Smooth muscle cell (in vitro differentiated cells): ENCODE data around the gene EPB41. TPM values are rescaled to one million over a fixed set of nuclear protein-coding genes. Genes with fewer than 3 reads are reported as not detected.
"Not testable (repeated sequence)": the region's sequence is repeated elsewhere in the genome, so short reads cannot be mapped to it uniquely, and the experiment has no call there.

ENCODE experiments used
- DNase-seq: peaks from one replicate; lab custom pipeline; 2025; ENCODE audit not compliant: unreplicated experiment; lab: John Stamatoyannopoulos, UW
- H2AFZ ChIP-seq: fragments of 200-600 bp; sonication (generic); 2 replicates; pipeline ENCODE4 v1.6.0; 2016; ENCODE audit warnings: antibody characterized with exemption, low read depth, mild to moderate bottlenecking
- H3F3A ChIP-seq: fragments of 200-600 bp; sonication (generic); 2 replicates; pipeline ENCODE4 v1.6.0; 2017; ENCODE audit warnings: antibody characterized with exemption, low read depth
- H3K27ac ChIP-seq: fragments of 200-600 bp; sonication (generic); 2 replicates; pipeline ENCODE4 v1.5.1; 2016; ENCODE audit warnings: low read depth, mild to moderate bottlenecking
- H3K27me3 ChIP-seq: fragments of 200-600 bp; sonication (generic); 2 replicates; pipeline ENCODE4 v1.6.1; 2016; ENCODE audit warnings: low read depth, mild to moderate bottlenecking
- H3K36me3 ChIP-seq: fragments of 200-600 bp; sonication (generic); 2 replicates; pipeline ENCODE4 v1.5.1; 2016; ENCODE audit warnings: low read depth
- H3K4me1 ChIP-seq: fragments of 200-600 bp; sonication (generic); 2 replicates; pipeline ENCODE4 v1.5.1; 2016; ENCODE audit warnings: low read depth
- H3K4me2 ChIP-seq: fragments of 200-600 bp; sonication (generic); 2 replicates; pipeline ENCODE4 v1.6.0; 2016; ENCODE audit warnings: mild to moderate bottlenecking
- H3K4me3 ChIP-seq: fragments of 200-600 bp; sonication (generic); 2 replicates; pipeline ENCODE4 v1.5.1; 2016; ENCODE audit warnings: mild to moderate bottlenecking
- H3K79me2 ChIP-seq: fragments of 200-600 bp; sonication (generic); 2 replicates; pipeline ENCODE4 v1.6.0; 2016; ENCODE audit warnings: low read depth, mild to moderate bottlenecking
- H3K9ac ChIP-seq: fragments of 200-600 bp; sonication (generic); 2 replicates; pipeline ENCODE4 v1.6.0; 2016; ENCODE audit warnings: low read depth
- H3K9me3 ChIP-seq: fragments of 200-600 bp; sonication (generic); replicated peaks from 2 replicates; pipeline ENCODE4 v1.5.1; 2016; ENCODE audit warnings: low read depth
- H4K20me1 ChIP-seq: fragments of 200-600 bp; sonication (generic); 2 replicates; pipeline ENCODE4 v1.6.0; 2016; ENCODE audit warnings: low read depth
- WGBS: methylation state at CpG from one replicate; pipeline ENCODE4 v1.1.7; 2016; ENCODE audit warnings: low lambda C conversion rate; 5-methylcytosine and 5-hydroxymethylcytosine counted together
- polyA plus RNA-seq: library from polyadenylated mRNA; unstranded; fragments of >200 nt; fragmentation: Nextera tagmentation; extraction: Ambion mirVana; gene quantifications from 2 replicates; pipeline ENCODE4 v1.2.1, GENCODE V29; 2016
- total RNA-seq: library from RNA; depleted of rRNA; stranded (reverse); fragments of >200 nt; gene quantifications from 2 replicates; pipeline ENCODE4 v1.2.3, GENCODE V29; 2014
- TF ChIP-seq, protein P1 (sequence below): fragments of 200-600 bp; sonication (generic); IDR thresholded peaks from 2 replicates; pipeline ENCODE4 v1.5.1; 2017; ENCODE audit warnings: borderline replicate concordance, mild to moderate bottlenecking, antibody characterized with exemption; ENCODE audit not compliant: insufficient read depth, poor library complexity, severe bottlenecking

Gene EPB41
- total and polyA plus RNA-seq, 2 experiments from 2014 or later, result 4.7 to 20.2 TPM

DNA sequence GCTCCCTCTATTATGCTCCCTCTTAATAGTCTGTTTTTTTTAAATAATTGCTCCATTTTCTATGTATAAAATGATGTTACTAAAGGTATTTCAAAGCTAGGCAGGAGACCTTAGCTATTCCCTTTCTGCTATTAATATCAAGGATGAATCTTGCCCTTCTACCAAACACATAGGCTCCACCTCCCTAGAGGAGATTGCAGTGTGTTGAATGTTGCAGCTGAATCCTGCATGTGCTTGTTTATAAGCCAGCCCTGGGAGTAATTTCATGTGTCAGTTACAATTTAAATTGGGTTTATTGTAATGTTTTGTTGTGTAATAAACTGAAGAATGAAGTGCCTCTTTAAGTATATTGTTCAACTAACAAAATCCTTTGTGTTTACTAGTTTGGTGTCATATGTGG lies 143.3 kb downstream of the EPB41 start:
- Histone ChIP-seq H3K9ac (no peak overlapping the region), H3K36me3 (no peaks in the 10 kb centered on the region), H3K9me3 (no peaks in the 10 kb centered on the region), H3K27ac (no peak overlapping the region), H2AFZ (no peak overlapping the region), H3K4me1 (no peaks in the 10 kb centered on the region), H3K4me3 (no peak overlapping the region), H3K4me2 (no peak overlapping the region), H3F3A (no peaks in the 10 kb centered on the region), H3K79me2 (no peaks in the 10 kb centered on the region), H3K27me3 (no peaks in the 10 kb centered on the region), H4K20me1 (no peaks in the 10 kb centered on the region)
- no peak for DNase-seq
- TF ChIP-seq, protein P1, sequence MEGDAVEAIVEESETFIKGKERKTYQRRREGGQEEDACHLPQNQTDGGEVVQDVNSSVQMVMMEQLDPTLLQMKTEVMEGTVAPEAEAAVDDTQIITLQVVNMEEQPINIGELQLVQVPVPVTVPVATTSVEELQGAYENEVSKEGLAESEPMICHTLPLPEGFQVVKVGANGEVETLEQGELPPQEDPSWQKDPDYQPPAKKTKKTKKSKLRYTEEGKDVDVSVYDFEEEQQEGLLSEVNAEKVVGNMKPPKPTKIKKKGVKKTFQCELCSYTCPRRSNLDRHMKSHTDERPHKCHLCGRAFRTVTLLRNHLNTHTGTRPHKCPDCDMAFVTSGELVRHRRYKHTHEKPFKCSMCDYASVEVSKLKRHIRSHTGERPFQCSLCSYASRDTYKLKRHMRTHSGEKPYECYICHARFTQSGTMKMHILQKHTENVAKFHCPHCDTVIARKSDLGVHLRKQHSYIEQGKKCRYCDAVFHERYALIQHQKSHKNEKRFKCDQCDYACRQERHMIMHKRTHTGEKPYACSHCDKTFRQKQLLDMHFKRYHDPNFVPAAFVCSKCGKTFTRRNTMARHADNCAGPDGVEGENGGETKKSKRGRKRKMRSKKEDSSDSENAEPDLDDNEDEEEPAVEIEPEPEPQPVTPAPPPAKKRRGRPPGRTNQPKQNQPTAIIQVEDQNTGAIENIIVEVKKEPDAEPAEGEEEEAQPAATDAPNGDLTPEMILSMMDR, result no peak

DNA sequence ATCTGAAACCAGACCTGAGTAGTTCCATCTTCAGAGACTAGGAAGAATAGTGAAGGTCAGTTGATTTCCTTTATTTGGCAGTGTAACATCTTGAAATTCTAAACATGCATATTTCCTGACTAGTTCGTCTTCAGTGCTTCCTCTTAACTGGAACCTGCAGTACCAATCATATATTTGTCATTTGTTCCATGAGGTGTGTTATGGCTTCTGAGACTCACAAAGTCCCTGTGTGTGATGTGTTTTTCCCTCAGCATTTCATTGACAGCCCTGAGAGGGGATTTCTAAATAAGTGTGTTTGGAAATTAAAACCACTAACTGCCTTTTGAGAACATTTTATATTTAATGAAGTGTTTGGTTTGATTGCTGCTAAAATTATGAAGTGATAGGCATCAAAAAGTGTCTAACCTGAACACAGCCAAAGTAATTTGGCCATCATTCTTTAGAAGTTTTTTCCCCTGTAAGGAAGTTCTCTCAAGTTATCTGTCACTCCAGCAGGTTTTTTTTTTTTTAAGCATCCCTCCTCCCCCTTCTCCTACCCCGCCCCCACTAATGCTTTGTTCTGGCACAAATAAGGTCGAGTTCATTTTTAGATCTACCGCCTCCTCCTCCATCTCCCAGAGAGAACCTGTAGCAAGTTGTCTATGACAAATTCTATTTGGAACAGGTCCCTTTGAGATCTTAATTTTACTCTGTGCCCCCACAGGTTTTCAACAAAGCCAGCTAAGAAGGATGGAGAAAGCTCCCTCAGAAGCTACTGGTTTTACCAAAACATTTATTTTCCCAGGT lies 148.0 kb downstream of the EPB41 start:
- H3K79me2 ChIP-seq, result no peaks in the 10 kb centered on the region
- H4K20me1 ChIP-seq, result no peaks in the 10 kb centered on the region
- no peak overlapping the region for H3K27ac ChIP-seq
- WGBS, result 84% methylated on average over 4 of the region's 4 CpGs
- no peaks in the 10 kb centered on the region for H3K27me3 ChIP-seq
- no peak overlapping the region for H3K4me3 ChIP-seq
- no peaks in the 10 kb centered on the region for H3K36me3 ChIP-seq
- no peak overlapping the region for H2AFZ ChIP-seq
- H3K9me3 ChIP-seq, result no peaks in the 10 kb centered on the region
- no peaks in the 10 kb centered on the region for H3K4me1 ChIP-seq
- TF ChIP-seq, protein P1, result no peak
- H3K9ac ChIP-seq, result no peak overlapping the region
- no peak for DNase-seq
- no peaks in the 10 kb centered on the region for H3F3A ChIP-seq
- H3K4me2 ChIP-seq, result no peak overlapping the region

DNA sequence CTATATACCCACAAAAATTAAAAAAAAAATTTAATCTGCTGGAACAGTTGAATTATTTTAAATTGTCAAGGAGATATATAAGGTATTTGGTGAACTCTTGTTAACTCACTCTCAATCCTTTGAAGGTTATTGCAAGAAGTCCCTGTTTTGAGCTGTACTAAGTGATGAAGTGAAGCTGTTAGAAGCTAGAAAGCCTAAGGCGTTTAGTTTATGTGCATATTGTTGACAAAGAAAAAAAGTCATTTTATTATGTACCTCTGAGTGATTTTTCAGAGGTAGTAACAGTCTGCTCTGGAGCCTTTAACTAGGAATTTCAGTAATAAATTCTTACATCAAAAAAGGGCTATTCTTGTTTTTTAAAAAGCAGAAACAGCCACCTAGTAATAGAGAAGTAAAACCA lies 149.7 kb downstream of the EPB41 start:
- TF ChIP-seq, protein P1, result no peak
- Histone ChIP-seq H3K4me1 (no peaks in the 10 kb centered on the region), H3K9ac (no peak overlapping the region), H3K9me3 (no peaks in the 10 kb centered on the region), H2AFZ (no peak overlapping the region), H3K27me3 (no peaks in the 10 kb centered on the region), H3K4me3 (no peak overlapping the region), H3F3A (no peaks in the 10 kb centered on the region), H4K20me1 (no peaks in the 10 kb centered on the region), H3K4me2 (no peak overlapping the region), H3K79me2 (no peaks in the 10 kb centered on the region), H3K27ac (no peak overlapping the region), H3K36me3 (no peaks in the 10 kb centered on the region)
- 94% methylated on average over 1 of the region's 1 CpG for WGBS
- no peak for DNase-seq

DNA sequence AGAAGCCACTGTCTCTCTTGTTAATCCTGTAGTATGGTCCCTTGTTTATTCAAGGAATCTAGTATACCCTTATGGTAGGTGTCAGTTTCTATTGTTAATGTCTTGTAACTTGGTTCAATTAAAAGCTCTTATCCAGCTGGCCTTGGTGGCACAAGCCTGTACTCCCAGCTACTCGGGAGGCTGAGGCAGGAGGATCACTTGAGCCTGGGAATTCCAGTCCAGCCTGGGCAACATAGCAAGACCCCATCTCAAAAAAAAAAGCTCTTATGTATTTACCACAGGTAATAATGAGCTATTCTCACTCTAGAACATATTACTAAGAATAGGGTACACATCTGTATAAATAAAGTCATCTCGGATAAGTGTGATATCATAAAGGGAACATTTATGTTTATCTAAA lies 162.8 kb downstream of the EPB41 start:
- Histone ChIP-seq H4K20me1 (no peaks in the 10 kb centered on the region), H3K27ac (no peak overlapping the region), H3F3A (no peaks in the 10 kb centered on the region), H3K9me3 (no peaks in the 10 kb centered on the region), H3K27me3 (no peaks in the 10 kb centered on the region), H3K36me3 (no peaks in the 10 kb centered on the region), H3K79me2 (no peaks in the 10 kb centered on the region), H2AFZ (no peak overlapping the region), H3K9ac (no peak overlapping the region), H3K4me2 (no peak overlapping the region), H3K4me1 (no peaks in the 10 kb centered on the region), H3K4me3 (no peak overlapping the region)
- DNase-seq, result no peak
- TF ChIP-seq, protein P1, result no peak
- 98% methylated on average over 2 of the region's 2 CpGs for WGBS

DNA sequence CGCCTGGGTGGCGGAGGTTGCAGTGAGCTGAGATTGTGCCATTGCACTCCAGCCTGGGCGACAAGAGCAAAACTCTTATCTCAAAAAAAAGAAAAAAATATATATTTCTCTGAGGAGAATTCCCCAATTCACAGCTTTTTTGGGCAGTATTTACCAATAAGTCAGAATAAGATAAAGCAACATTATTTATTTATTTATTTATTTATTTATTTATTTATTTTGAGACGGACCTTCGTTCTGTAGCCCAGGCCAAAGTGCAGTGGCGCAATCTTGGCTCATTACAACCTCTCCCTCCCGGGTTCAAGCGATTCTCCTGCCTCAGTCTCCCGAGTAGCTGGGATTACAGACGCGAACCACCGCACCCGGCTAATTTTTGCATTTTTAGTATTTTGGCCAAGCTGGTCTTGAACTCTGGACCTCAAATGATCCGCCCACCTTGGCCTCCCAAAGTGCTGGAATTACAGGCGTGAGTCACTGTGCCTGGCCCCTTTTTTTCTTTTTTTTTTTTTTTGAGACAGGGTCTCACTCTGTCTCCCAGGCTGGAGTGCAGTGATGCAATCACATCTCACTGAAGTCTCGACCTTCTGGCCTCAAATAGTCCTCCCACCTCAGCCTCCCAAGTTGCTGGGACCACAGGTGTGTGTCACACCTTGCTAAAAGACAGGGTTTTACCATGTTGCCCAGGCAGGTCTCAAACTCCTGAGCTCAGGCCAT lies 165.7 kb downstream of the EPB41 start:
- not testable (repeated sequence) for H3K27ac ChIP-seq, H3K4me3 ChIP-seq, H3K36me3 ChIP-seq, H3K27me3 ChIP-seq, H3K4me1 ChIP-seq, DNase-seq, H3K9me3 ChIP-seq, H3F3A ChIP-seq, H2AFZ ChIP-seq, H3K4me2 ChIP-seq, H3K9ac ChIP-seq, H4K20me1 ChIP-seq, H3K79me2 ChIP-seq
- 94% methylated on average over 15 of the region's 16 CpGs for WGBS
